Type B pancreatic cell (in vitro differentiated cells): ENCODE measurements around the gene PTTG1IP2. TPM values are rescaled to one million over a fixed set of nuclear protein-coding genes. Genes with fewer than 3 reads are reported as not detected.

ENCODE experiments used
- DNase-seq: peaks from one replicate; pipeline ENCODE4 v3.0.0; 2021; ENCODE audit warnings: mixed read lengths; ENCODE audit not compliant: unreplicated experiment; ENCODE audit errors: extremely low spot score
- H3K27ac Mint-ChIP-seq: 2 replicates; pipeline ENCODE4 v1.8.0; 2021; ENCODE audit warnings: mild to moderate bottlenecking, mixed read lengths
- H3K27me3 Mint-ChIP-seq: 2 replicates; pipeline ENCODE4 v1.8.0; 2021; ENCODE audit warnings: mixed read lengths
- H3K36me3 Mint-ChIP-seq: 2 replicates; pipeline ENCODE4 v1.8.0; 2021; ENCODE audit warnings: mixed read lengths
- H3K4me1 Mint-ChIP-seq: one replicate; pipeline ENCODE4 v1.8.0; 2021; ENCODE audit warnings: mixed read lengths; ENCODE audit not compliant: unreplicated experiment
- H3K4me3 Mint-ChIP-seq: 2 replicates; pipeline ENCODE4 v1.8.0; 2021; ENCODE audit warnings: mild to moderate bottlenecking, mixed read lengths
- H3K9me3 Mint-ChIP-seq: 2 replicates; pipeline ENCODE4 v1.8.0; 2021; ENCODE audit warnings: mixed read lengths
- CTCF ChIP-seq: fragments of 200-600 bp; sonication (generic); conservative IDR thresholded peaks from 2 replicates; pipeline ENCODE4 v1.5.0; 2021; ENCODE audit warnings: antibody characterized with exemption, mild to moderate bottlenecking
- total RNA-seq: library from RNA; stranded (reverse); gene quantifications from 2 replicates; pipeline ENCODE4 v1.2.1, GENCODE V29; 2021; ENCODE audit warnings: low replicate concordance

The PTTG1IP2 gene
- total RNA-seq, 1 donor from 2014 or later = not detected

GRCh38 chr7:90432752-90433151 lies 36.7 kb upstream of the PTTG1IP2 start:
- peaks cover 10% of the 10 kb centered on the region for H3K4me1 Mint-ChIP-seq
- no peak overlapping the region for H3K27ac Mint-ChIP-seq
- H3K27me3 Mint-ChIP-seq = no peaks in the 10 kb centered on the region
- H3K36me3 Mint-ChIP-seq = peaks cover 3% of the 10 kb centered on the region
- no peak for TF ChIP-seq CTCF
- no peaks in the 10 kb centered on the region for H3K9me3 Mint-ChIP-seq
- H3K4me3 Mint-ChIP-seq = no peak overlapping the region
- no peak for DNase-seq

GRCh38 chr7:90433221-90433620 lies 36.2 kb upstream of the PTTG1IP2 start:
- no peak overlapping the region for H3K27ac Mint-ChIP-seq
- peaks cover 3% of the 10 kb centered on the region for H3K36me3 Mint-ChIP-seq
- peaks cover 1% of the 10 kb centered on the region for H3K9me3 Mint-ChIP-seq
- no peaks in the 10 kb centered on the region for H3K27me3 Mint-ChIP-seq
- DNase-seq = no peak
- no peak for TF ChIP-seq CTCF
- no peak overlapping the region for H3K4me3 Mint-ChIP-seq
- H3K4me1 Mint-ChIP-seq = peaks cover 10% of the 10 kb centered on the region

GRCh38 chr7:90445633-90446032 lies 23.8 kb upstream of the PTTG1IP2 start:
- Mint-ChIP-seq H3K36me3 (no peaks in the 10 kb centered on the region), H3K27me3 (no peaks in the 10 kb centered on the region), H3K9me3 (no peaks in the 10 kb centered on the region), H3K27ac (no peak overlapping the region), H3K4me1 (no peaks in the 10 kb centered on the region), H3K4me3 (no peak overlapping the region)
- DNase-seq = no peak
- no peak for TF ChIP-seq CTCF

GRCh38 chr7:90446137-90446899 lies 23.1 kb upstream of the PTTG1IP2 start:
- H3K4me3 Mint-ChIP-seq = no peak overlapping the region
- TF ChIP-seq CTCF = no peak
- no peaks in the 10 kb centered on the region for H3K36me3 Mint-ChIP-seq
- H3K27me3 Mint-ChIP-seq = no peaks in the 10 kb centered on the region
- no peak overlapping the region for H3K27ac Mint-ChIP-seq
- no peaks in the 10 kb centered on the region for H3K9me3 Mint-ChIP-seq
- no peak for DNase-seq
- H3K4me1 Mint-ChIP-seq = no peaks in the 10 kb centered on the region

GRCh38 chr7:90453259-90453891 lies 16.1 kb upstream of the PTTG1IP2 start:
- TF ChIP-seq CTCF = no peak
- H3K4me1 Mint-ChIP-seq = peaks cover 13% of the 10 kb centered on the region
- peaks cover 11% of the 10 kb centered on the region for H3K27me3 Mint-ChIP-seq

More at GRCh38 chr7:90453259-90453891, 16.1 kb upstream of the PTTG1IP2 start:
- H3K36me3 Mint-ChIP-seq = no peaks in the 10 kb centered on the region
- no peak overlapping the region for H3K27ac Mint-ChIP-seq
- no peaks in the 10 kb centered on the region for H3K9me3 Mint-ChIP-seq
- no peak for DNase-seq
- no peak overlapping the region for H3K4me3 Mint-ChIP-seq
